ENCODE data around the gene ZRANB2. TPM values are rescaled to one million over a fixed set of nuclear protein-coding genes. Genes with fewer than 3 reads are reported as not detected.

ZRANB2 gene
- total and polyA plus RNA-seq, 2 donors = 101 to 119 TPM

- Histone ChIP-seq H3K9me3 (ENCODE audit: control insufficient read depth in 2 of 2, insufficient read depth in 1 of 2, low read length in 1 of 2) (no peaks in the 10 kb centered on the region), H3K36me3 (ENCODE audit: control insufficient read depth in 2 of 2, insufficient read depth in 2 of 2, low read length in 1 of 2) (peaks cover 0 to 5% of the 10 kb centered on the region in 2 donors), H3K27ac (ENCODE audit: low read depth in 1 of 2, low read length in 1 of 2) (no peak overlapping the region), H3K4me1 (ENCODE audit: control insufficient read depth in 2 of 2, insufficient read depth in 2 of 2, low read length in 2 of 2) (no peaks in the 10 kb centered on the region), H3K27me3 (ENCODE audit: control insufficient read depth in 2 of 2, insufficient read depth in 1 of 2, low read length in 1 of 2) (peaks cover 11 to 20% of the 10 kb centered on the region in 2 donors), H3K4me3 (ENCODE audit: low read length in 2 of 2) (no peak overlapping the region)
- no peak for DNase-seq (ENCODE audit: low read depth in 6 of 9, low spot score in 9 of 9)
- whole genome bisulfite sequencing = 86% methylated on average over 1 of the region's 1 CpG
These were observed 27.7 kb downstream of the ZRANB2 start for GRCh38 chr1:71053146-71053545.

- Histone ChIP-seq H3K27me3 (ENCODE audit: control insufficient read depth in 2 of 2, insufficient read depth in 1 of 2, low read length in 1 of 2) (peaks cover 36 to 49% of the 10 kb centered on the region in 2 donors), H3K9me3 (ENCODE audit: control insufficient read depth in 2 of 2, insufficient read depth in 1 of 2, low read length in 1 of 2) (peaks cover 0 to 10% of the 10 kb centered on the region in 2 donors), H3K4me3 (ENCODE audit: low read length in 2 of 2) (no peak overlapping the region), H3K4me1 (ENCODE audit: control insufficient read depth in 2 of 2, insufficient read depth in 2 of 2, low read length in 2 of 2) (peaks cover 2 to 17% of the 10 kb centered on the region in 2 donors), H3K36me3 (ENCODE audit: control insufficient read depth in 2 of 2, insufficient read depth in 2 of 2, low read length in 1 of 2) (no peaks in the 10 kb centered on the region), H3K27ac (ENCODE audit: low read depth in 1 of 2, low read length in 1 of 2) (no peak overlapping the region)
- DNase-seq (ENCODE audit: low read depth in 6 of 9, low spot score in 9 of 9) = peak in 8 of 9 donors; percentile 25 to 72 (median 47)
- 4% methylated on average over 1 of the region's 1 CpG for WGBS
These were observed 30.8 kb downstream of the ZRANB2 start for GRCh38 chr1:71049951-71050598.

GRCh38 chr1:71047635-71048607 lies 32.9 kb downstream of the ZRANB2 start, which contains the start of gene PTGER3:
Gene PTGER3, minus strand, starts transcription at chr1:71047816. Its CDS starts 239 bp downstream, at chr1:71047577.
- DNase-seq (ENCODE audit: low read depth in 6 of 9, low spot score in 9 of 9) = peak in 4 of 9 donors; percentile 14 to 40 (median 24)
- WGBS = 9% methylated on average over 56 of the region's 56 CpGs
- peaks cover 38 to 59% of the 10 kb centered on the region in 2 donors for H3K27me3 ChIP-seq (ENCODE audit: control insufficient read depth in 2 of 2, insufficient read depth in 1 of 2, low read length in 1 of 2)
- H3K27ac ChIP-seq (ENCODE audit: low read depth in 1 of 2, low read length in 1 of 2) = no peak within 1 kb of the TSS
- peak within 1 kb of the TSS; percentile 26 to 38 for H3K4me3 ChIP-seq (ENCODE audit: low read length in 2 of 2)
- peaks cover 2 to 17% of the 10 kb centered on the region in 2 donors for H3K4me1 ChIP-seq (ENCODE audit: control insufficient read depth in 2 of 2, insufficient read depth in 2 of 2, low read length in 2 of 2)
- H3K36me3 ChIP-seq (ENCODE audit: control insufficient read depth in 2 of 2, insufficient read depth in 2 of 2, low read length in 1 of 2) = no peaks in the 10 kb centered on the region
- peaks cover 0 to 10% of the 10 kb centered on the region in 2 donors for H3K9me3 ChIP-seq (ENCODE audit: control insufficient read depth in 2 of 2, insufficient read depth in 1 of 2, low read length in 1 of 2)

GRCh38 chr1:71046891-71047634 lies 33.8 kb downstream of the ZRANB2 start:
- peak overlapping the region; percentile 26 to 38 for H3K4me3 ChIP-seq (ENCODE audit: low read length in 2 of 2)
- no peak overlapping the region for H3K27ac ChIP-seq (ENCODE audit: low read depth in 1 of 2, low read length in 1 of 2)
- H3K27me3 ChIP-seq (ENCODE audit: control insufficient read depth in 2 of 2, insufficient read depth in 1 of 2, low read length in 1 of 2) = peaks cover 38 to 59% of the 10 kb centered on the region in 2 donors
- WGBS = 6% methylated on average over 73 of the region's 73 CpGs
- peaks cover 2 to 17% of the 10 kb centered on the region in 2 donors for H3K4me1 ChIP-seq (ENCODE audit: control insufficient read depth in 2 of 2, insufficient read depth in 2 of 2, low read length in 2 of 2)
- DNase-seq (ENCODE audit: low read depth in 6 of 9, low spot score in 9 of 9) = peak in 3 of 9 donors; percentile 10 to 25 (median 11)
- H3K9me3 ChIP-seq (ENCODE audit: control insufficient read depth in 2 of 2, insufficient read depth in 1 of 2, low read length in 1 of 2) = peaks cover 0 to 10% of the 10 kb centered on the region in 2 donors
- H3K36me3 ChIP-seq (ENCODE audit: control insufficient read depth in 2 of 2, insufficient read depth in 2 of 2, low read length in 1 of 2) = no peaks in the 10 kb centered on the region

- H3K9me3 ChIP-seq (ENCODE audit: control insufficient read depth in 2 of 2, insufficient read depth in 1 of 2, low read length in 1 of 2) = peaks cover 0 to 10% of the 10 kb centered on the region in 2 donors
- H3K36me3 ChIP-seq (ENCODE audit: control insufficient read depth in 2 of 2, insufficient read depth in 2 of 2, low read length in 1 of 2) = no peaks in the 10 kb centered on the region
- WGBS = 93% methylated on average over 16 of the region's 16 CpGs
- peaks cover 2 to 17% of the 10 kb centered on the region in 2 donors for H3K4me1 ChIP-seq (ENCODE audit: control insufficient read depth in 2 of 2, insufficient read depth in 2 of 2, low read length in 2 of 2)
- no peak overlapping the region for H3K27ac ChIP-seq (ENCODE audit: low read depth in 1 of 2, low read length in 1 of 2)
- no peak overlapping the region for H3K4me3 ChIP-seq (ENCODE audit: low read length in 2 of 2)
- no peak for DNase-seq (ENCODE audit: low read depth in 6 of 9, low spot score in 9 of 9)
- peaks cover 38 to 53% of the 10 kb centered on the region in 2 donors for H3K27me3 ChIP-seq (ENCODE audit: control insufficient read depth in 2 of 2, insufficient read depth in 1 of 2, low read length in 1 of 2)
These were observed 35.3 kb downstream of the ZRANB2 start for GRCh38 chr1:71045463-71046028.

GRCh38 chr1:71044833-71045232 lies 36.0 kb downstream of the ZRANB2 start:
- no peaks in the 10 kb centered on the region for H3K36me3 ChIP-seq (ENCODE audit: control insufficient read depth in 2 of 2, insufficient read depth in 2 of 2, low read length in 1 of 2)
- H3K9me3 ChIP-seq (ENCODE audit: control insufficient read depth in 2 of 2, insufficient read depth in 1 of 2, low read length in 1 of 2) = peaks cover 0 to 10% of the 10 kb centered on the region in 2 donors
- no peak for DNase-seq (ENCODE audit: low read depth in 6 of 9, low spot score in 9 of 9)
- H3K4me3 ChIP-seq (ENCODE audit: low read length in 2 of 2) = no peak overlapping the region
- H3K4me1 ChIP-seq (ENCODE audit: control insufficient read depth in 2 of 2, insufficient read depth in 2 of 2, low read length in 2 of 2) = peaks cover 2 to 17% of the 10 kb centered on the region in 2 donors
- peaks cover 36 to 51% of the 10 kb centered on the region in 2 donors for H3K27me3 ChIP-seq (ENCODE audit: control insufficient read depth in 2 of 2, insufficient read depth in 1 of 2, low read length in 1 of 2)
- WGBS = 94% methylated on average over 1 of the region's 1 CpG
- no peak overlapping the region for H3K27ac ChIP-seq (ENCODE audit: low read depth in 1 of 2, low read length in 1 of 2)

- H3K36me3 ChIP-seq (ENCODE audit: control insufficient read depth in 2 of 2, insufficient read depth in 2 of 2, low read length in 1 of 2) = no peaks in the 10 kb centered on the region
- peaks cover 2 to 16% of the 10 kb centered on the region in 2 donors for H3K4me1 ChIP-seq (ENCODE audit: control insufficient read depth in 2 of 2, insufficient read depth in 2 of 2, low read length in 2 of 2)
- no peak overlapping the region for H3K4me3 ChIP-seq (ENCODE audit: low read length in 2 of 2)
These were observed 37.8 kb downstream of the ZRANB2 start for GRCh38 chr1:71043065-71043464.

GRCh38 chr1:71041806-71042205 lies 39.0 kb downstream of the ZRANB2 start:
- H3K4me3 ChIP-seq (ENCODE audit: low read length in 2 of 2) = no peak overlapping the region
- H3K9me3 ChIP-seq (ENCODE audit: control insufficient read depth in 2 of 2, insufficient read depth in 1 of 2, low read length in 1 of 2) = peaks cover 0 to 2% of the 10 kb centered on the region in 2 donors
- H3K27ac ChIP-seq (ENCODE audit: low read depth in 1 of 2, low read length in 1 of 2) = no peak overlapping the region
- H3K36me3 ChIP-seq (ENCODE audit: control insufficient read depth in 2 of 2, insufficient read depth in 2 of 2, low read length in 1 of 2) = no peaks in the 10 kb centered on the region
- 84% methylated on average over 2 of the region's 2 CpGs for WGBS
- DNase-seq (ENCODE audit: low read depth in 6 of 9, low spot score in 9 of 9) = no peak
- H3K4me1 ChIP-seq (ENCODE audit: control insufficient read depth in 2 of 2, insufficient read depth in 2 of 2, low read length in 2 of 2) = peaks cover 1 to 6% of the 10 kb centered on the region in 2 donors
- peaks cover 16 to 26% of the 10 kb centered on the region in 2 donors for H3K27me3 ChIP-seq (ENCODE audit: control insufficient read depth in 2 of 2, insufficient read depth in 1 of 2, low read length in 1 of 2)

More at GRCh38 chr1:71043065-71043464, 37.8 kb downstream of the ZRANB2 start:
- Histone ChIP-seq H3K27me3 (ENCODE audit: control insufficient read depth in 2 of 2, insufficient read depth in 1 of 2, low read length in 1 of 2) (peaks cover 27 to 38% of the 10 kb centered on the region in 2 donors), H3K27ac (ENCODE audit: low read depth in 1 of 2, low read length in 1 of 2) (no peak overlapping the region), H3K9me3 (ENCODE audit: control insufficient read depth in 2 of 2, insufficient read depth in 1 of 2, low read length in 1 of 2) (peaks cover 0 to 10% of the 10 kb centered on the region in 2 donors)
- no peak for DNase-seq (ENCODE audit: low read depth in 6 of 9, low spot score in 9 of 9)

All from thymus (tissue), 11 donors.